Sigmoid colon (tissue), 7 donors: ENCODE results near the gene IL10RA. TPM values are rescaled to one million over a fixed set of nuclear protein-coding genes. Genes with fewer than 3 reads are reported as not detected.

Experiments used
- DNase-seq: peaks from one replicate; pipeline ENCODE4 v3.0.0-alpha.2; 2019
- H3K27ac ChIP-seq, 4 donors: fragments of 200-600 bp; sonication (generic); one replicate each; pipeline ENCODE4 v1.5.1; 2016 to 2019; ENCODE audit warnings: mild to moderate bottlenecking in 1 of 4
- H3K27me3 ChIP-seq, 3 donors: fragments of 200-600 bp; sonication (generic); one replicate each; pipeline ENCODE4 v1.5.1; 2019; ENCODE audit warnings: mild to moderate bottlenecking in 1 of 3
- H3K36me3 ChIP-seq, 4 donors: fragments of 200-600 bp; sonication (generic); one replicate each; pipeline ENCODE4 v1.5.1; 2016 to 2019
- H3K4me1 ChIP-seq, 4 donors: fragments of 200-600 bp; sonication (generic); one replicate each; pipeline ENCODE4 v1.5.1; 2017 to 2019
- H3K4me3 ChIP-seq, 4 donors: fragments of 200-600 bp; sonication (generic); one replicate each; pipeline ENCODE4 v1.5.1; 2017 to 2019; ENCODE audit warnings: mild to moderate bottlenecking in 2 of 4, moderate library complexity in 1 of 4
- H3K9me3 ChIP-seq, 4 donors: fragments of 200-600 bp in 3 of 4; sonication (generic) in 3 of 4; one replicate each; pipeline versions ENCODE4 v1.5.1 to v1.6.1; 2013 to 2019
- EP300 ChIP-seq, 4 donors: sonication (generic); formaldehyde crosslinking; IDR thresholded peaks; one replicate each; pipeline ENCODE4 v1.6.1; 2017; ENCODE audit warnings: antibody characterized with exemption in 4 of 4
- POLR2A ChIP-seq, 2 donors: fragments of 450-650 bp; IDR thresholded peaks; one replicate each; pipeline ENCODE4 v1.6.1; 2016; ENCODE audit warnings: antibody characterized with exemption in 2 of 2, mild to moderate bottlenecking in 2 of 2, moderate library complexity in 2 of 2
- POLR2AphosphoS5 ChIP-seq, 4 donors: sonication (generic); formaldehyde crosslinking; IDR thresholded peaks; one replicate each; pipeline ENCODE4 v1.6.1; 2017; ENCODE audit warnings: antibody characterized with exemption in 4 of 4
- WGBS, 2 donors: extraction: QIAGEN DNeasy Blood & Tissue Kit; methylation state at CpG; one replicate each; pipeline ENCODE4 v1.1.7; 2013; 5-methylcytosine and 5-hydroxymethylcytosine counted together
- intact Hi-C: fragments of 100-400 bp; cut with DNase I; formaldehyde crosslinking; loops from one replicate; pipeline ENCODE4 v1.15.1; 2023
- polyA plus RNA-seq, 3 donors: library from polyadenylated mRNA; stranded (reverse); fragments of 200-250 nt; gene quantifications; one replicate each; pipeline ENCODE4 v1.2.3, GENCODE V29; 2013
- total RNA-seq, 4 donors: library from RNA; depleted of rRNA; stranded (reverse); fragments of >200 nt; gene quantifications; one replicate each; pipeline ENCODE4 v1.1.0, GENCODE V29; 2016
- TF ChIP-seq, protein P1 (sequence below), 4 experiments: fragments of 450-650 bp in 3 of 4; fragments of 200-600 bp in 1 of 4; IDR thresholded peaks; one replicate each; pipeline ENCODE4 v1.5.1; 2016 to 2019; ENCODE audit warnings: antibody characterized with exemption in 4 of 4, mild to moderate bottlenecking in 3 of 4, moderate library complexity in 2 of 4
- donor health status: healthy with polysubstance abuse.
- donor health status: Bipolar disorder and iron deficiency.
- donor health status: healthy.

IL10RA gene
- total and polyA plus RNA-seq, 7 donors = 4.2 to 29.6 (median 14.8) TPM

DNA sequence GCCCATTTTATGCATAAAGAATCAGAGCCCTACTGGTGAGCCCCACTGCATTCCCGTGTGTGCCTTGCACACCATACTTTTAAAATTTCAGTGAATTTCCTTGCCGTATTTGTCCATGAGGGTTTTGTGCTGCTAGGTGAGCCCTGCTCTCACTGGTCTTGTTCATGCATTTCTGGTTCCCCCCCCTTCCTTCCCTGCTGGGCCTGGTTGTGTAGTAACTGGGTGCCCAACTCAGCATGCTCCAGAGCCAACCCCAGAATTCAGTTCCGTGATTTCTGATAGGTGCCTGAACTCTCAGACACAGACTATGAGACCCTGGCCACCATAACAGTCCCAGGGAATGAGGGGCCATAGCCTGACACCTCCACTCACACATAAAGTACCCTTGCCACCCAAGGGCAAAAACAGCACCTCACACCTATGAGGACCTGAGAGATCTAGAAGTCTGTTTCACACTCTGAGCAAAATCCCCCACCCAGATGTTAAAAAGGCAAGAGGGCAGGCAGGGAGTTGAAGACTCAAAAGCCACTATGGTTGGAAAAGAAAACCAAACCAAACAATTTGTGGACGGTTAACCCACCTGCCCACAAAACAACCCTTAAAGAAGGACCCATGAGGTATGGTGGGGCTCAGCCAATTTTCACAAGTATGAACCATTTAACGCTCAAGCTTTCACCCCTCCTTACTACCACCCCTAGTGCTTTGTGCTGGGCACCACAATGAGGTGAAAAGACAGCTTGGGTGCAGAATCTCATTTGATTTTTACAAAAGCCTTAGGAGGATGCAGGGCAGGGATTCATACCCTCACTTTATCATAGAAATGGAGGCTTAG, 16.8 kb upstream of the IL10RA start:
- DNase-seq = no peak
- Histone ChIP-seq H3K27me3 (no peaks in the 10 kb centered on the region), H3K36me3 (no peaks in the 10 kb centered on the region), H3K9me3 (no peaks in the 10 kb centered on the region), H3K4me1 (no peaks in the 10 kb centered on the region), H3K4me3 (no peak overlapping the region), H3K27ac (no peak overlapping the region)
- TF ChIP-seq POLR2A (IDR thresholded peaks at IDR 0.05) (no peak), EP300 (IDR thresholded peaks at IDR 0.05) (no peak), POLR2AphosphoS5 (IDR thresholded peaks at IDR 0.05) (no peak)
- TF ChIP-seq, protein P1, sequence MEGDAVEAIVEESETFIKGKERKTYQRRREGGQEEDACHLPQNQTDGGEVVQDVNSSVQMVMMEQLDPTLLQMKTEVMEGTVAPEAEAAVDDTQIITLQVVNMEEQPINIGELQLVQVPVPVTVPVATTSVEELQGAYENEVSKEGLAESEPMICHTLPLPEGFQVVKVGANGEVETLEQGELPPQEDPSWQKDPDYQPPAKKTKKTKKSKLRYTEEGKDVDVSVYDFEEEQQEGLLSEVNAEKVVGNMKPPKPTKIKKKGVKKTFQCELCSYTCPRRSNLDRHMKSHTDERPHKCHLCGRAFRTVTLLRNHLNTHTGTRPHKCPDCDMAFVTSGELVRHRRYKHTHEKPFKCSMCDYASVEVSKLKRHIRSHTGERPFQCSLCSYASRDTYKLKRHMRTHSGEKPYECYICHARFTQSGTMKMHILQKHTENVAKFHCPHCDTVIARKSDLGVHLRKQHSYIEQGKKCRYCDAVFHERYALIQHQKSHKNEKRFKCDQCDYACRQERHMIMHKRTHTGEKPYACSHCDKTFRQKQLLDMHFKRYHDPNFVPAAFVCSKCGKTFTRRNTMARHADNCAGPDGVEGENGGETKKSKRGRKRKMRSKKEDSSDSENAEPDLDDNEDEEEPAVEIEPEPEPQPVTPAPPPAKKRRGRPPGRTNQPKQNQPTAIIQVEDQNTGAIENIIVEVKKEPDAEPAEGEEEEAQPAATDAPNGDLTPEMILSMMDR (IDR thresholded peaks at IDR 0.05) = no peak
- intact Hi-C loops = no loop called here
- WGBS, 2 donors = 89 to 94% methylated on average over 5 of the region's 5 CpGs

DNA sequence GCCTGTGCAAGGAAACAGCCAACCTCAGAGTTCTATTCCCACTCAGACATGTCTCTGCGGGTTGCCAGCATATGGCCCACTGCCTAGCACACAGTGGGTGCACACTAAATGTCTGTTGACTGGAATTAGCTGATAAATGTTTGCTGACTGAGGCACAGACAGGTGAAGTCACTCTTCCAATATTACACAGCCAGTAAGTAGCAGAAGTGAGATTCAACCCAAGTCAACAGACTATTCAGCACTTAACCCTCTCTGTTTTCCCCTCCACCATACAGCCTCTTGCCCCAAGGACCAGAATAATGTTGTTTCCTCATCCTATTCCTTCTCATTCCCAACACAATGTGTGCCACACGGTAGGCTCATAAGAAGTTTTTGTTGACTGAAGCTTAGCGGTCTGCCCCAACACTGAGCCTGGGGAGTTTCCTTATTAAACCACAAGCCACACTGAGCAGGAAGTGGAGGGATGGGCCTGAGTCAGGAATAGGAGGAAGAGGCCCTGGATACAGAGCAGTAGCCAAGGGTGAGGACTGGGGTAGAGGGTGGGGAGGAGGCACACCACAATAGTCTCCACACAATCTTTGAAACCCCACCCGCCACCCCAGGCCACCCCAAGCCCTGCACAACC, 15.7 kb upstream of the IL10RA start:
- Histone ChIP-seq H3K9me3 (no peaks in the 10 kb centered on the region), H3K4me1 (no peaks in the 10 kb centered on the region), H3K36me3 (no peaks in the 10 kb centered on the region), H3K27me3 (no peaks in the 10 kb centered on the region), H3K27ac (no peak overlapping the region), H3K4me3 (no peak overlapping the region)
- DNase-seq = no peak
- intact Hi-C loops = no loop called here
- 45 to 48% methylated on average over 4 of the region's 4 CpGs for WGBS, 2 donors
- TF ChIP-seq POLR2AphosphoS5 (IDR thresholded peaks at IDR 0.05) = no peak
- no peak for TF ChIP-seq EP300 (IDR thresholded peaks at IDR 0.05)
- no peak for TF ChIP-seq POLR2A (IDR thresholded peaks at IDR 0.05)
- TF ChIP-seq, protein P1 (IDR thresholded peaks at IDR 0.05) = no peak

DNA sequence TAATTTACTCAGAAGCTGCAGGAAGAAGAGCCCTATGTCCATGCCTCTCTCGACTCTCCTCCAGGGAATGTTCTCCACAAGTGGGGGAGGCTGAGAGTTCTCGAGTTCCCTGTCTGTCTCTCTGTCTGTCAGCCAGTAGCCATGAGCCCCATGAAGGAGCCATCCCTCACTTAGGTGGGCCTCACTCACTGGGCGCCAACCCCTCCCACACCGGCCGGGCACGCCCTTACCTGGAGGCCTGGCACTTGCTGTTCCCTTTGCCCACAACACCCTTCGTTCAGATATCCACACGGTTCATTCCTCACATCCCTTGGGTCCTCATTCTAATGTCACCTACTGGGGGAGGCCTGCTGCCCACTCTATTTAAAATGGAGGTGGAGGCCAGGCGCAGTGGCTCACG, 14.2 kb upstream of the IL10RA start:
- no peak for DNase-seq
- no peaks in the 10 kb centered on the region for H3K9me3 ChIP-seq
- 88 to 93% methylated on average over 10 of the region's 10 CpGs for WGBS, 2 donors
- no peaks in the 10 kb centered on the region for H3K36me3 ChIP-seq
- TF ChIP-seq, protein P1 (IDR thresholded peaks at IDR 0.05) = no peak
- TF ChIP-seq POLR2A (IDR thresholded peaks at IDR 0.05) (no peak), POLR2AphosphoS5 (IDR thresholded peaks at IDR 0.05) (no peak), EP300 (IDR thresholded peaks at IDR 0.05) (no peak)
- no peaks in the 10 kb centered on the region for H3K4me1 ChIP-seq
- intact Hi-C loops = no loop called here
- H3K27me3 ChIP-seq = no peaks in the 10 kb centered on the region
- no peak overlapping the region for H3K4me3 ChIP-seq
- no peak overlapping the region for H3K27ac ChIP-seq

DNA sequence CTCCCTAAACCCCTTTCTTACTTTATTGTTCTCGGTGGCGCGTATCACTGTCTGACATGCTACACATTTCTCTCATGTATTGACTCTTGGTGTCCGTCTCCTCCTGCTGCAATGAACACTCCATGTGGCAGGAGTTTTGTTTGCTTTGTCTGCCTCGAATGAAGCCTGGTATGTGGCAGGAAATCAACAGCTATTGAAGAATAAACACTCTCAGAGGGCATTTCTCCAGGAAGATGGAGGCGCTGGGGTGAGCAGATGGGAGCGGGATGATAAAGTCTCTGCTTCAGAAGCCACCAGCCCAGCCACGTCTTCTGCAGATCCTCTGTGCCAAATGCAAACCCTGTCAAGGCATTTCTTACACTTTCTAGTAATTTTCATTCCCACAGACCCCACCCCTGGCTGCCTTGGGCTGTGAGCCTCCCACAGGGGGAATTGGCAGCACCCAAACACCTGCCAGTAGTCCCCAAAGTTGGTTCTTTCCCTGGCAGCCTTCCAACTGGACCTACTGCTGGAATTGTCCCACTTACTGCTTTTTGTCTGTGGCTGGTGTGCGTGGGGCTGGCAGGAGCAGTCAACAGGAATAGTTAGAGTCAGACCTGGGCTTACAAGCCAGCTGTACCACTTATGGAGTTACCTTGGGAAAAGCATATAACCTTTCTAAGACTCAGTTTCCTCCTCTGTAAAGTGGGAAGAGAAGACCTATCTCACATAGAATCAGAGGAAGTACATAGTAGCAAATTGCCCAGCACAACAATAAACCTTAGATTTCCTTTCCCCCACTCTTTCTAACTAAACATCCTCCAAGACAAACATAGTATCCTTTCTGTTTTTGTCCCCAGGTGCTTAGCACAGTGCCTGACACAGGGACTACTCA, 13.3 kb upstream of the IL10RA start:
- Histone ChIP-seq H3K4me1 (no peaks in the 10 kb centered on the region), H3K4me3 (no peak overlapping the region), H3K9me3 (no peaks in the 10 kb centered on the region), H3K36me3 (no peaks in the 10 kb centered on the region), H3K27ac (no peak overlapping the region), H3K27me3 (no peaks in the 10 kb centered on the region)
- intact Hi-C loops = no loop called here
- TF ChIP-seq POLR2AphosphoS5 (IDR thresholded peaks at IDR 0.05) (no peak), POLR2A (IDR thresholded peaks at IDR 0.05) (no peak), EP300 (IDR thresholded peaks at IDR 0.05) (no peak)
- TF ChIP-seq, protein P1 (IDR thresholded peaks at IDR 0.05) = no peak
- WGBS, 2 donors = 19 to 41% methylated on average over 9 of the region's 9 CpGs
- DNase-seq = no peak
